Measurements from ENCODE around the gene TTC7B.

DNA sequence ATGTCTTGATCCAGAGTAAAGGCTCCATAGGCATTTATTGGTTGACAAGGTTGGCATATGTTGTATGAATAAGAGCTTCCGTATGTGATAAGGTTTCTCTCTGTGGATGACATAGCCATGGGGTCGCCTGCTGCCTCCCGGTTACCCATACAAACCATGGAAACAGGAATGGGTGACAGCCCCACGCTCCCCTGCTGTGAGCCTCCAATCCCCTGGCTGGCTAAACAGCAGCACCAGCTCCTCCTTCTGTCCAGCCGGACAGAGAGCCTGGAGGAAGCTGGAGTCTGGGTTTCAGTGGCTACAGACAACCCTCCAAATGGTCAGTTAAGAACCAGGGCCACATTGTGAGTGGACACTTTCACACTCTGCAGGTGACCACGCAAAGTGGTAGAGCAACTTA, 288.3 kb downstream of the TTC7B start:
- TF ChIP-seq, protein P1, sequence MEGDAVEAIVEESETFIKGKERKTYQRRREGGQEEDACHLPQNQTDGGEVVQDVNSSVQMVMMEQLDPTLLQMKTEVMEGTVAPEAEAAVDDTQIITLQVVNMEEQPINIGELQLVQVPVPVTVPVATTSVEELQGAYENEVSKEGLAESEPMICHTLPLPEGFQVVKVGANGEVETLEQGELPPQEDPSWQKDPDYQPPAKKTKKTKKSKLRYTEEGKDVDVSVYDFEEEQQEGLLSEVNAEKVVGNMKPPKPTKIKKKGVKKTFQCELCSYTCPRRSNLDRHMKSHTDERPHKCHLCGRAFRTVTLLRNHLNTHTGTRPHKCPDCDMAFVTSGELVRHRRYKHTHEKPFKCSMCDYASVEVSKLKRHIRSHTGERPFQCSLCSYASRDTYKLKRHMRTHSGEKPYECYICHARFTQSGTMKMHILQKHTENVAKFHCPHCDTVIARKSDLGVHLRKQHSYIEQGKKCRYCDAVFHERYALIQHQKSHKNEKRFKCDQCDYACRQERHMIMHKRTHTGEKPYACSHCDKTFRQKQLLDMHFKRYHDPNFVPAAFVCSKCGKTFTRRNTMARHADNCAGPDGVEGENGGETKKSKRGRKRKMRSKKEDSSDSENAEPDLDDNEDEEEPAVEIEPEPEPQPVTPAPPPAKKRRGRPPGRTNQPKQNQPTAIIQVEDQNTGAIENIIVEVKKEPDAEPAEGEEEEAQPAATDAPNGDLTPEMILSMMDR (IDR thresholded peaks at IDR 0.05): no peak
- TF ChIP-seq EP300 (IDR thresholded peaks at IDR 0.05): no peak
